SKM-1 (cell line): ENCODE measurements around the gene MUC12.
"Not testable (repeated sequence)": the region's sequence is repeated elsewhere in the genome, so short reads cannot be mapped to it uniquely, and the experiment has no call there.

Source experiments
- DNase-seq: peaks from one replicate; lab custom pipeline; 2025; ENCODE audit not compliant: unreplicated experiment; lab: John Stamatoyannopoulos, UW

The MUC12 gene

DNA sequence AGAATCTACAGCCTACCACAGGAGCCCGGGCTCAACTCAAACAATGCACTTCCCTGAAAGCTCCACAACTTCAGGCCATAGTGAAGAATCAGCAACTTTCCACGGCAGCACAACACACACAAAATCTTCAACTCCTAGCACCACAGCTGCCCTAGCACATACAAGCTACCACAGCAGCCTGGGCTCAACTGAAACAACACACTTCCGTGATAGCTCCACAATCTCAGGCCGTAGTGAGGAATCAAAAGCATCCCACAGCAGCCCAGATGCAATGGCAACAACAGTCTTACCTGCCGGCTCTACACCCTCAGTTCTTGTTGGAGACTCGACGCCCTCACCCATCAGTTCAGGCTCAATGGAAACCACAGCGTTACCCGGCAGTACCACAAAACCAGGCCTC lies 22.3 kb downstream of the MUC12 start:
- DNase-seq = no peak

DNA sequence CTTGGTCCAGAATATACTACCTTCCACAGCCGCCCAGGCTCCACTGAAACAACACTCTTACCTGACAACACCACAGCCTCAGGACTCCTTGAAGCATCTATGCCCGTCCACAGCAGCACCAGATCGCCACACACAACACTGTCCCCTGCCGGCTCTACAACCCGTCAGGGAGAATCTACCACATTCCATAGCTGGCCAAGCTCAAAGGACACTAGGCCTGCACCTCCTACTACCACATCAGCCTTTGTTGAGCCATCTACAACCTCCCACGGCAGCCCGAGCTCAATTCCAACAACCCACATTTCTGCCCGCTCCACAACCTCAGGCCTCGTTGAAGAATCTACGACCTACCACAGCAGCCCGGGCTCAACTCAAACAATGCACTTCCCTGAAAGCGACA lies 22.9 kb downstream of the MUC12 start:
- DNase-seq = not testable (repeated sequence)

DNA sequence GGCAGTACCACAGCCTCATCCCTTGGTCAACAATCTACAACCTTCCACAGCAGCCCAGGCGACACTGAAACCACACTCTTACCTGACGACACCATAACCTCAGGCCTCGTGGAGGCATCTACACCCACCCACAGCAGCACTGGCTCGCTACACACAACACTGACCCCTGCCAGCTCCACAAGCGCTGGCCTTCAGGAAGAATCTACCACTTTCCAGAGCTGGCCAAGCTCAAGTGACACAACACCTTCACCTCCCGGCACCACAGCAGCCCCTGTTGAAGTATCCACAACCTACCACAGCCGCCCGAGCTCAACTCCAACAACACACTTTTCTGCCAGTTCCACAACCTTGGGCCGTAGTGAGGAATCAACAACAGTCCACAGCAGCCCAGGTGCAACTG lies 25.3 kb downstream of the MUC12 start:
- DNase-seq = not testable (repeated sequence)

DNA sequence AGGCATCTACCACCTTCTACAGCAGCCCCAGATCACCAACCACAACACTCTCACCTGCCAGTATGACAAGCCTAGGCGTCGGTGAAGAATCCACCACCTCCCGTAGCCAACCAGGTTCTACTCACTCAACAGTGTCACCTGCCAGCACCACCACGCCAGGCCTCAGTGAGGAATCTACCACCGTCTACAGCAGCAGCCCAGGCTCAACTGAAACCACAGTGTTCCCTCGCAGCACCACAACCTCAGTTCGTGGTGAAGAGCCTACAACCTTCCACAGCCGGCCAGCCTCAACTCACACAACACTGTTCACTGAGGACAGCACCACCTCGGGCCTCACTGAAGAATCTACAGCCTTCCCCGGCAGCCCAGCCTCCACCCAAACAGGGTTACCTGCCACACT lies 29.2 kb downstream of the MUC12 start:
- not testable (repeated sequence) for DNase-seq

DNA sequence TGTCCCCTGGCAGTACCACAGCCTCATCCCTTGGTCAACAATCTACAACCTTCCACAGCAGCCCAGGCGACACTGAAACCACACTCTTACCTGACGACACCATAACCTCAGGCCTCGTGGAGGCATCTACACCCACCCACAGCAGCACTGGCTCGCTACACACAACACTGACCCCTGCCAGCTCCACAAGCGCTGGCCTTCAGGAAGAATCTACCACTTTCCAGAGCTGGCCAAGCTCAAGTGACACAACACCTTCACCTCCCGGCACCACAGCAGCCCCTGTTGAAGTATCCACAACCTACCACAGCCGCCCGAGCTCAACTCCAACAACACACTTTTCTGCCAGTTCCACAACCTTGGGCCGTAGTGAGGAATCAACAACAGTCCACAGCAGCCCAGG lies 30.0 kb downstream of the MUC12 start:
- not testable (repeated sequence) for DNase-seq

DNA sequence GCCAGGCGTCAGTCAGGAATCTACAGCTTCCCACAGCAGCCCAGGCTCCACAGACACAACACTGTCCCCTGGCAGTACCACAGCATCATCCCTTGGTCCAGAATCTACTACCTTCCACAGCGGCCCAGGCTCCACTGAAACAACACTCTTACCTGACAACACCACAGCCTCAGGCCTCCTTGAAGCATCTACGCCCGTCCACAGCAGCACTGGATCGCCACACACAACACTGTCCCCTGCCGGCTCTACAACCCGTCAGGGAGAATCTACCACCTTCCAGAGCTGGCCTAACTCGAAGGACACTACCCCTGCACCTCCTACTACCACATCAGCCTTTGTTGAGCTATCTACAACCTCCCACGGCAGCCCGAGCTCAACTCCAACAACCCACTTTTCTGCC lies 30.7 kb downstream of the MUC12 start:
- DNase-seq = not testable (repeated sequence)

DNA sequence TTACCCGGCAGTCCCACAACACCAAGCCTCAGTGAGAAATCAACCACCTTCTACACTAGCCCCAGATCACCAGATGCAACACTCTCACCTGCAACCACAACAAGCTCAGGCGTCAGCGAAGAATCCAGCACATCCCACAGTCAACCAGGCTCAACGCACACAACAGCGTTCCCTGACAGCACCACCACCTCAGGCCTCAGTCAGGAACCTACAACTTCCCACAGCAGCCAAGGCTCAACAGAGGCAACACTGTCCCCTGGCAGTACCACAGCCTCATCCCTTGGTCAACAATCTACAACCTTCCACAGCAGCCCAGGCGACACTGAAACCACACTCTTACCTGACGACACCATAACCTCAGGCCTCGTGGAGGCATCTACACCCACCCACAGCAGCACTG lies 33.0 kb downstream of the MUC12 start:
- not testable (repeated sequence) for DNase-seq

DNA sequence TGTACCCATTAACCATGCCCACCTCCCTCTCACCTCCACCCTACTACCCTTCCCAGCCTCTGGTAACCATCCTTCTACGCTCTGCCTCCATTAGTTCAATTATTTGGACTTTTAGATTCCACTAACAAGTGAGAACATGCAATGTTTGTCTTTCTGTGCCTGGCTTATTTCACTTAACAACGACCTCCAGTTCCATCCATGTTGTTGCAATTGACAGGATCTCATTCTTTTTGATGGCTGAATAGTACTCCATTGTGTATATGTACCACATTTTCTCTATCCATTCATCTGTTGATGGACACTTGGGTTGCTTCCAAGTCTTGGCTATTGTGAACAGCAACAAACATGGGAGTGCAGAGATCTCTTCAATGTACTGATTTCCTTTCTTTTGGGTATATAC lies 38.0 kb downstream of the MUC12 start:
- DNase-seq = not testable (repeated sequence)

DNA sequence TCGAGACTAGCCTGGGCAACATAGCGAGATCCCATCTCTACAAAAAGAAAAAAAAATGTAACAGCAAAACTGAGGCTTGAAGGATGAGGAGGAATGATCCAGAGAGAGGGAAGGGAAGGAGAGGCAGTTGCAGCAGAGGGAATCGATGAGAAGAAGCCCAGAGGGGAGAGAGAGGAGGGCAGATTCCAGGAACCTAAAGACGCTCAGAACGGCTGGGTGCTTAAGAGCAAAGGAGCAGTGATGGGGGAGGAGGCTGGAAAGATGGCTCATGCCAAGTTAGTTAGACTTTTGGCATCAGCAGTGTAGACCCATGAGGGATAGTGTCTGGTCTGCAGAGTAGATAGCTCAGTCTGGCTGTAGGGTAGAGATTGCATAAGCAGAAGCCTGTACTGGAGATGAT lies 40.3 kb downstream of the MUC12 start:
- no peak for DNase-seq

DNA sequence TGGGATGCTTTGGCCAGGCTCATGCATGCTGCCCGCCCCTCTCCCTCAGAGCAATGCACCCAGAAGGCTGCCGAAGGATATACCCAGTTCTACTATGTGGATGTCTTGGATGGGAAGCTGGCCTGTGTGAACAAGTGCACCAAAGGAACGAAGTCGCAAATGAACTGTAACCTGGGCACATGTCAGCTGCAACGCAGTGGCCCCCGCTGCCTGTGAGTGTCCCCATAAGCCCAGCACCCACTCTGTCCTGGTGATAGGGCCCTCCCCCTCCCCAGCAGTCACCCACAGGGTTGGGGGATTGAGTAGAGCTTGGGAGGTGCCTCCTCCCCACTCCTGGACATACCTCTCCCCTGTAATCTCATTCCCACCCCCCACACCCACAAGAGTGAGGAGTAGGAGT lies 43.6 kb downstream of the MUC12 start:
- no peak for DNase-seq

DNA sequence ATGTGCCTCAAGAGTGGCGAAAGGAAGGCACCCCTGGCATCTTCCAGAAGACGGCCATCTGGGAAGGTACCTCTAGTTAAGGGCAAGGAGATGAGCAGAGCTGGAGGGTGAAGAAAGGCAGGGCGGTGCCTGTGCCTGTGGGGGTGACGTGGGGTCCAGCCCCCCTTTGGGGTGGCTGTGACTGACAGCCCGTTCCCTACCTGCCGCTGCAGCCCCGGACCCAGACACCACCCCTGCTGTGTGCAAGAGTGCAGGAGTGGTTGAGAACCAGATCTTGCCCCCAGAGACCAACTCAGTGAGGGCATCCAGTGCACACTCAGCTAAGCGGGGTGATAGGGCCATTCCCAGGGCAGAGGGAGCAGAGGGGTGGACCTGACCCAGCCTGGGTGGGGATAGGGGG lies 46.3 kb downstream of the MUC12 start:
- DNase-seq = no peak

DNA sequence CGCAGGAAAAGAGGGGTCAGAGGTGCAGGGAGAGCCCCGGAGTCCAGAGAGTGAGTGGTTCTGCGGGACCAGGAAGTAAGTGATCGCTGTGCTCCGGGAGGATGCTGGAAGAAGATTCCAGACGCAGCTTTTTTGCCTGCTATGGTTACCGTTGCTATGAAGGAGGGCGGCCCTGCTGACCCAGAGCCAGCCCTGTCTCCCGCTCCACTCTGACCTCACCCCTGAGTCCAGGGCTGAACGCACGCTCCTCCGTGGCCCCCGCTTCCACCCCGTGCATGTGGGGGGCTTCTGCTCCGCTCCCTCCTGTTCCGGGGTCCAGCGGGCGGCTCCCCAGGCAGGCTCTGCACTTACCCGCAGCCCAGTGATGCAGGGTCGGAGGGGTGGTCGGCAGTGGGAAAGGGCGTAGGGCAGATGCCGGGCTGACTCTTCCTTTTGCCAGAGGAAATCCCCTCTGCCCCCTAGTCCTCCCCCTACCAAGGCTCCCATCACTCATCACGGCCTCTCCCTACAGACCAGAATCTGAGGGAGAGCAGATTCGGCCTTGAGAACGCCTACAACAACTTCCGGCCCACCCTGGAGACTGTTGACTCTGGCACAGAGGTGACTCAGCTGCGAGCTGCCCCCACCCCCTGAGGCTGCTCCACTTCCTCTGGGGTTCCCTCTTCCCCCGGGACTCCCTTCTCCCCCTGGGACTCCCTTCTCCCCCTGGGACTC lies 47.9 kb downstream of the MUC12 start:
- DNase-seq = no peak

DNA sequence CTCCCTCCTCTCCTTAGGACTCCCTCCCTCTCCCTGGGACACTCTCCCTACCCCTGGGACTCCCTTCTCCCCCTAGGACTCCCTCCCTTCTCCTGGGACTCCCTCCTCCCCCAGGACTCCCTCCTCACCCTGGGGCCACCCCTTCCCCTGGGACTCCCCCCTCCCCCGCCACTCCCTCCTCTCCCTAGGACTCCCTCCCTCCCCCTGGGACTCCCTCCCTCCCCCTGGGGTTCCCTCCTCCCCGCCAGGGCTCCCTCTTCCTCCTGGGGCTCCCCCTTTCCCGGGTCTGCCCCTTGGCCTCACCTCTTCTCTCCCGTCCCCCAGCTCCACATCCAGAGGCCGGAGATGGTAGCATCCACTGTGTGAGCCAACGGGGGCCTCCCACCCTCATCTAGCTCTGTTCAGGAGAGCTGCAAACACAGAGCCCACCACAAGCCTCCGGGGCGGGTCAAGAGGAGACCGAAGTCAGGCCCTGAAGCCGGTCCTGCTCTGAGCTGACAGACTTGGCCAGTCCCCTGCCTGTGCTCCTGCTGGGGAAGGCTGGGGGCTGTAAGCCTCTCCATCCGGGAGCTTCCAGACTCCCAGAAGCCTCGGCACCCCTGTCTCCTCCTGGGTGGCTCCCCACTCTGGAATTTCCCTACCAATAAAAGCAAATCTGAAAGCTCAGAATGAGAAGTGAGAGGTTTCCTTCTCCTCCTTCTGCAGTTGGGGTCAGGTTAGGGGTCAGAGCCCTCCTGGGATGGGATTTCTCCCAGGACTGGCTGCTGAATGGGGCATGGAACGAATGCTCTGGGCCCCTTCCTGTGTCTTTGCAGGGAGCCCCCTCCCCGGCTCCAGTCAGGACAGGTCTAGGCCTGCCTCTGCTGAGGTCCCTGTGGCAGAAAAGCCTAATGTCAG lies 49.2 kb downstream of the MUC12 start:
- no peak for DNase-seq

DNA sequence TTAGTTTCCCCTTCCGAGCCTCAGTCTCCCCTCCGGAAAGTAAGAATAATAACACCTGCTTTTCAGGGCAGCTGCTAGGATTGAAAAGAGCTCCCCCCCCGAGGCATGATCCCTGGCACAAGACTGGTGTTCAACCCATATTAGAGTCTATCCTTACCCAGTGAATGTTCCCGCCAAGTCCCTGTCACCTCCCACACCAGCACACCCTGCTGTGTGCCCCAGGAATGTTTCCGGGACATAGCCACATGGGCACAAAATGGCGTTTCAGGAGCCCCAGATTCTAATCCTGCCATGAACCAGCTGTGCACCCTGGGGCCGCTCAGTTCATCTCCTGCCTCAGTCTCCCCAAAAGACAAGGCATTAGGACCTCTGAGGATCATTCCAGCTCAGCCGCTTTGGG lies 51.1 kb downstream of the MUC12 start:
- no peak for DNase-seq

DNA sequence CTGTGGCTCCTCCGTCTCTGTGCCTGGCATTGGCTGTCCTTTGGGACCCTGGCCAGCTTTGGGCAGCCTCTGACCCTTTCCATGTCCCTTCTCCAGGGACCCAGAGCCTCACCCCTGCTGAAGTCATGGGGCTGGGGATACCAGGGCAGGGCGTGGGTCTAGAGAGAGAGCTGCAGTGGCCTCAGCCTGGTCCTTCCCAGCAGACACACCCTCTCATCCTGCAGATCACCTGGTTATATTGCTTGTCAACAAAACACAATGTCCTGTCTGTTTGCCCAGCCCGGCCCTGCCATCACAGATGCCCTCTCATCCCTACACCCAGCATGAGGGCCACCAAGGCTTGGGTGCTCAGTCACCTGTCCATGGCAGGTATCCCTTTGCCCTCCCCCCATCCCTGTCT lies 52.3 kb downstream of the MUC12 start:
- no peak for DNase-seq

DNA sequence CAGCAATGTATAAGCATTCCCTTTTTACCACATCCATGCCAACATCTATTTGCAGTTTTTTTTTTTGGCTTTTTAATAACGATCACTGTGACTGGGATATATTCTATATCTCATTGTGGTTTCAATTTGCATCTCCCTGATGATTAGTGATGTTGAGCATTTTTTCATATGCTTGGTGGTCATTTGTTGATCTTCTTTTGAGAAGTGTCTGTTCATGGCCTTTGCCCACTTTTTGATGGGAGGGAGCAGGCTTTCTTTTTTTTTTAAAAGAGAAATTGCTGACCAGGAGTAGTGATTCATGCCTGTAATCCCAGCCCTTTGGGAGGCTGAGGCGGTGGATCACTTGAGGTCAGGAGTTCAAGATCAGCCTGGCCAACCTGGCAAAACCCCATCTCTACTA lies 54.5 kb downstream of the MUC12 start:
- DNase-seq = no peak

DNA sequence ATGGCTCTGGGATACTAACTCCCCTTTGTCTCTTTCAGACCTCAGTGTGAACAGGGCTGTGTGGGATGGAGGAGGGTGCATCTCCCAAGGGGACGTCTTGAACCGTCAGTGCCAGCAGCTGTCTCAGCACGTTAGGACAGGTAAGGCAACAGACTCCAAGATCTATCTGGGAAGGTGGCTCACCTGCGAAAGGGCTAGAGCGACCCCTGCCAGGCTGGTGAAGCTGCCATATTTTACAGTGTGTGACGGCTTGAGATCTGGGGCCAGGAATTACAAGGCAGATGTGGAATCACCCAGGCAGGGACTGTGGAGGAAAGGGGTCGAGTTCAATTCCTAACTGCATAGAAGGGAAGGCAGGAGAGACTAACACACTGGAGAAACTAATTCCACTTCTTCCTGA lies 61.7 kb downstream of the MUC12 start:
- DNase-seq = no peak

DNA sequence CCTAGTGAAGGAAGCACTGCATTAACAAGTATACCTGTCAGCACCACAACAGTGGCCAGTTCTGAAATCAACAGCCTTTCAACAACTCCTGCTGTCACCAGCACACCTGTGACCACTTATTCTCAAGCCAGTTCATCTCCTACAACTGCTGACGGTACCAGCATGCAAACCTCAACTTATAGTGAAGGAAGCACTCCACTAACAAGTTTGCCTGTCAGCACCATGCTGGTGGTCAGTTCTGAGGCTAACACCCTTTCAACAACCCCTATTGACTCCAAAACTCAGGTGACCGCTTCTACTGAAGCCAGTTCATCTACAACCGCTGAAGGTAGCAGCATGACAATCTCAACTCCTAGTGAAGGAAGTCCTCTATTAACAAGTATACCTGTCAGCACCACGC lies 66.6 kb downstream of the MUC12 start:
- DNase-seq = no peak

DNA sequence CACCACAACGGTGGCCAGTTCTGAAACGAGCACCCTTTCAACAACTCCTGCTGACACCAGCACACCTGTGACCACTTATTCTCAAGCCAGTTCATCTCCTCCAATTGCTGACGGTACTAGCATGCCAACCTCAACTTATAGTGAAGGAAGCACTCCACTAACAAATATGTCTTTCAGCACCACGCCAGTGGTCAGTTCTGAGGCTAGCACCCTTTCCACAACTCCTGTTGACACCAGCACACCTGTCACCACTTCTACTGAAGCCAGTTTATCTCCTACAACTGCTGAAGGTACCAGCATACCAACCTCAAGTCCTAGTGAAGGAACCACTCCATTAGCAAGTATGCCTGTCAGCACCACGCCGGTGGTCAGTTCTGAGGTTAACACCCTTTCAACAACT lies 71.9 kb downstream of the MUC12 start:
- DNase-seq = not testable (repeated sequence)

DNA sequence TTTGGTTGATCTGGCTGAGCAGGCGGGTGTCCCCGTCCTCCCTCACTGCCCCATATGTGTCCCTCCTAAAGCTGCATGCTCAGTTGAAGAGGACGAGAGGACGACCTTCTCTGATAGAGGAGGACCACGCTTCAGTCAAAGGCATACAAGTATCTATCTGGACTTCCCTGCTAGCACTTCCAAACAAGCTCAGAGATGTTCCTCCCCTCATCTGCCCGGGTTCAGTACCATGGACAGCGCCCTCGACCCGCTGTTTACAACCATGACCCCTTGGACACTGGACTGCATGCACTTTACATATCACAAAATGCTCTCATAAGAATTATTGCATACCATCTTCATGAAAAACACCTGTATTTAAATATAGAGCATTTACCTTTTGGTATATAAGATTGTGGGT lies 89.0 kb downstream of the MUC12 start:
- no peak for DNase-seq

DNA sequence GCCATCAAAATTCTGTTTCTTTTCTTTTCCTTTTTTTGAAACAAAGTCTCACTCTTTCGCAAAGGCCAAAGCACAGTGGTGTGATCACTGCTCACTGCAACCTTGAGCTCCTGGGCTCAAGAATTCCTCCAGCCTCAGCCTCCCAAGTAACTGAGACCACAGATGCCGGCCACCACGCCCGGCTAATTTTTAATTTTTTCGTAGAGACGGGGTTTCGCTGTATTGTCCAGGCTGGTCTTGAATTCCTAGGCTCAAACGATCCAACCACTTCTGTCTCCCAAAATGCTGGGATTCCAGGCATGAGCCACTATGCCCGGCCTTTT lies 90.2 kb downstream of the MUC12 start:
- no peak for DNase-seq

DNA sequence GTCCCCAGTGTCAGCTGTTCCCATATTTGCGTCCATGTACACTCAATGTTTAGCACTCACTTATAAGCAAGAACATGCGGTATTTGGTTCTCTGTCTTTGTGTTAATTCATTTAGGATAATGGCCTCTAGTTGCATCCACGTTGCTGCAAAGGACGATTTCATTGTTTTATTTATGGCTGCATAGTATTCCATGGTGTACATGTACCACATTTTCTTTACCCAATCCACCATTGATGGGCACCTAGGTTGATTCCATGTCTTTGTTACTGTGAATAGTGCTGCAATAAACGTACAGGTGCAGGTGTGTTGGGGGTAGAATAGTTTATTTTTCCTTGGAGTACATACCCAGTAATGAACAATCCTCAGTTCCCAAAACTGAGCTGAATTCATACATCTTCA lies 91.6 kb downstream of the MUC12 start:
- no peak for DNase-seq

DNA sequence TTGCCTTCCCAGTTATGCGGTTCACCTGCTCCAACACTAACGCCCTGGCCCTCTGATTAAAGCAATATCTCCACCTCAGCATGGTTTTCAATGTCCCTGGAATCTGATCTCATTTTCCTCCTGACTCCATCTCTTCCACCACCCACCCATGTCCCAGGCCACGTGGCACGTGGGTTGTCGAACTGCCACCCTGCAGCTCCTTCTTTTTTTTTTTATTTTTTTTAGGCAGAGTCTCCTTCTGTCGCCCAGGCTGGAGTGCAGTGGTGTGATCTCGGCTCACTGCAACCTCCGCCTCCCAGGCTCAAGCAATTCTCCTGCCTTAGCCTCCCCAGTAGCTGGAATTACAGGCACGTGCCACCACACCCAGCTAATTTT lies 94.8 kb downstream of the MUC12 start:
- not testable (repeated sequence) for DNase-seq
